Epithelial cell of esophagus (primary cell): ENCODE measurements around the gene MYB.

Experiments
- DNase-seq: peaks from one replicate; pipeline ENCODE4 v3.0.0; 2010; ENCODE audit warnings: low read depth
- H3K4me3 ChIP-seq: 2 replicates; pipeline ENCODE4 v1.5.1; 2011; ENCODE audit warnings: mild to moderate bottlenecking, low read length, control low read depth
- TF ChIP-seq, protein P1 (sequence below): IDR thresholded peaks from 2 replicates; pipeline ENCODE4 v1.5.1; 2011; ENCODE audit warnings: low read depth, mild to moderate bottlenecking, low read length, control low read depth, inconsistent platforms; ENCODE audit not compliant: insufficient read depth; ENCODE audit errors: missing control alignments

The MYB gene

DNA sequence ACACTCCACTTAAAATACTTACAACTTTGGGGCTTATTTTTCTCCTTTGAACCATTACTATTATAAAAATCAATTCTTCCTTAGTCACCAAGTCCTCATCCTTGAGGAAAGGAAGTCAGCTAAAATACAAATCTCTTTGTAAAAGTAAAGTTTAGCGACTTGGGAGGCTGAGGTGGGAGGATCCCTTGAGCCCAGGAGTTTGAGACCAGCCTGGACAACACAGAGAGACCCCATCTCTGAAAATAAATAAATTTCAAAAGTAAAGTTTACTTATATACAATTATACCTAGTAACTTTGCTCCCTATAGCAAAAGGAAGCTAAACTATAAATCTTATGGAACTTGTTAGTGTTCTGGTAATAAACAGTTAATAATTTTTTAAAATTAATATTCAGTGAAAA lies 40.4 kb downstream of the MYB start:
- no peak for DNase-seq
- TF ChIP-seq, protein P1, sequence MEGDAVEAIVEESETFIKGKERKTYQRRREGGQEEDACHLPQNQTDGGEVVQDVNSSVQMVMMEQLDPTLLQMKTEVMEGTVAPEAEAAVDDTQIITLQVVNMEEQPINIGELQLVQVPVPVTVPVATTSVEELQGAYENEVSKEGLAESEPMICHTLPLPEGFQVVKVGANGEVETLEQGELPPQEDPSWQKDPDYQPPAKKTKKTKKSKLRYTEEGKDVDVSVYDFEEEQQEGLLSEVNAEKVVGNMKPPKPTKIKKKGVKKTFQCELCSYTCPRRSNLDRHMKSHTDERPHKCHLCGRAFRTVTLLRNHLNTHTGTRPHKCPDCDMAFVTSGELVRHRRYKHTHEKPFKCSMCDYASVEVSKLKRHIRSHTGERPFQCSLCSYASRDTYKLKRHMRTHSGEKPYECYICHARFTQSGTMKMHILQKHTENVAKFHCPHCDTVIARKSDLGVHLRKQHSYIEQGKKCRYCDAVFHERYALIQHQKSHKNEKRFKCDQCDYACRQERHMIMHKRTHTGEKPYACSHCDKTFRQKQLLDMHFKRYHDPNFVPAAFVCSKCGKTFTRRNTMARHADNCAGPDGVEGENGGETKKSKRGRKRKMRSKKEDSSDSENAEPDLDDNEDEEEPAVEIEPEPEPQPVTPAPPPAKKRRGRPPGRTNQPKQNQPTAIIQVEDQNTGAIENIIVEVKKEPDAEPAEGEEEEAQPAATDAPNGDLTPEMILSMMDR: no peak
- no peak overlapping the region for H3K4me3 ChIP-seq

DNA sequence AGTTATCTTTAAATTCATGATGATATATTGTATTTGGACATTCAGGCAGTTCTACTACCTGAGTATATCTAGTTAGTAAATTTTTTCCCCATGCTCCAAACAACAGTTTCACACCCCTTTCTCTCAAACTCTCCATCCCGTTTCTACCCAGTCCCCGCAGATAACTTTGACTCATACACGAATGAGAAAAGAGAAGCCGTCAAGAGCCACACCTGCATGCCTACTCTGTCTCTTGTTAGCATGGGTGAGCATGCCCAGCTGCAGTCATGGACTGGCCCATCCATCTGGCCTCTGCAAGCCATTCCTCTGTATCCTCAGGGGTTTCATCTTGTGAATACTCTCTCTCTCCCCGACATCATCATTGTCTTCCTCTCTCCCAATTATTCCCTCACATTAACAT lies 41.5 kb downstream of the MYB start:
- TF ChIP-seq, protein P1: no peak
- no peak for DNase-seq
- H3K4me3 ChIP-seq: no peak overlapping the region

DNA sequence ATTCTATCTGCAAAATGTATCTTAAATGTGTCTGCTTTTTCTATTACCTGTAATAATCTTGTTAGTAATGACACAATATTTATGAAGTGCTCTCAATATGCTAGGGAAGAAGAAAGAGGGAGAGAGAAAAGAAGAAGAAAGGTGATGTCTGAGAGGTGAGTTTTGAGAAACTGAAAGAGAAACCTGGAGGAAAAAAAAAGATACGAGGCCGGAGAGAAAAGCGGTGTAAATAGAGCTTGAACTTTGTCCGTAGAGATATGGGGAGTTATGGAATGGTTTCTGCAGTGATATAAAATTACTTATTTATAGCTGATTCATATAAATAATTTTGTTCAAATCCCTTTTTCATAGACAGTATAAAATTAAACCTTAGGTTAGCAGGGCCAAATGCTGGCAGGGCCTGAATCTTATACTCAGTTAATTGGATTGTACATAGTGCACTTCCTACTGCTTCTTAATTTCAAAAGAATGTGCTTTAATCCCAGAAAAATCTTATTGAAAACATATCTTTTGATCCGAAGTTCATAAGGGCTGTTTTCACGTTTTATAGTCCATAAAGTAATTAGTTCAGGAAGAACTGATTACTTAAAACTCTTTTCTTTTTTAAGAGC lies 43.0 kb downstream of the MYB start:
- TF ChIP-seq, protein P1: no peak
- no peak for DNase-seq
- no peak overlapping the region for H3K4me3 ChIP-seq

DNA sequence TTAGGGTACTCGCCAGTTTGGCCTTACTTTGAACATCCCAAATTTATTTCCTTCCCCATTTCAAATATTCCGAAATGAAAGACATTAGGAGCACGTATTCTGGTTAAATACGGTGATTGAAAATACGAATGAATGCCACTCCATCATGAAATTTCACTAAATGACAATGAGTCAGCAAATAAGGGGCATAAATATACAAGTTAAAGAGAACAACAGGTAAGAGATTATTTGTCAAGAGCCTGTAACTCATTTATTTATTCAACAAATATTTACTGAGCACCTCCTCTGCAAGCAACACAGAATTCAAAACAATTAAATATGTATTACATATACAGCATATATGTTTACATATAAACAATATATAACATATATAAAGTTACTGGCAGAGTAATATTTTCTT lies 44.8 kb downstream of the MYB start:
- DNase-seq: no peak
- TF ChIP-seq, protein P1: no peak
- H3K4me3 ChIP-seq: no peak overlapping the region

DNA sequence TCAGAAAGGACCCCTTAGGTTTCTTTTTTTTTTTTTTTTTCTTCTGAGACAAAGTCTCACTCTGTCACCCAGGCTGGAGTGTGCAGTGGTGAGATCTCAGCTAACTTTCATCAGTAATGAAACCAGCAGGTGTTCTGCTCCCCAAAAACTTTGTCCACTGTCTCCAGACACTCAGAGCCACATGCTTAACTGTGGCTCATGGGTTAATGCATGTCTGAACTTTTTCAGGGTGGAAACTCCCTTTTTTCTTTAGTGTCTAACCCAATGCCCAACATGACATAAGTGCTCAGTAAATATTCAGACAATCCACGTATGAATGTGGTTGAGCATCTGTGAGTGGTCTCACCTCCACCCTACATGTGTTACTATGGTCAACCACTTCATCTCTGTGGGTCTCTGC lies 45.4 kb downstream of the MYB start:
- no peak for DNase-seq
- no peak overlapping the region for H3K4me3 ChIP-seq
- TF ChIP-seq, protein P1: no peak

DNA sequence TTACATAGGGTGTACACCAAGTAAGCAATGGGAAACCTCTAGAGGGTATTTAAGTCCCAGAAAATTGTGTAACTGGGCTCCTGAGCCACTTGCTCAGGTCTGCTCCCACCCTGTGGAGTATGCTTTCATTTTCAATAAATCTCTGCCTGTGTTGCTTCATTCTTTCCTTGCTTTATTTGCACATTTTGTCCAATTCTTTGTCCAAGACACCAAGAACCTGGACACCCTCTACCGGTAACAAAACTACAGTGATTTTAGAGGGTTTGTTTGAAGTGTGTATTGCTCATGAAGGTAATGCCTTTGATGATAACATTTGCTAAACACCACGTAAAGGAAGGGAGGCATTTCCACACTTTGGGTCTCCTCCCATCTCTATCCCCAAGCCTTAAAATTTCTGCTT lies 46.2 kb downstream of the MYB start:
- DNase-seq: no peak
- no peak overlapping the region for H3K4me3 ChIP-seq
- TF ChIP-seq, protein P1: no peak

DNA sequence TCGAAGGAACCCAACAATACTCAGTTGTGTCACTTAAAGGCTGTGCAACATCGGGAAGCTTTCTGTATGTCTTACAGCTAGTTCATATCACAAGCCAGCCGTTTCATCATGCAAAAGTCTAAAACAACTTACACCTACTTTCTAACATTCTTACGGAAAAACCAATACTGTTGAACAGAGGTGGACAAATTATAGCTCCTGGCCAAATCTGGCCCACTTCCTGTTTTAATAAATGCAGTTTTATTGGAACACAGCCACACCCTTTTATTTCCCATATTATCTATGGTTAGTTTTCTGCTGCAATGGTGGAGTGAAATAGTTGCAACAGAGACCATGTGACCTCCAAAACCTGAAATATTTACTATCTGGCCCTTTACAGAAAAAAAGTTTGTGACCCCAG lies 46.6 kb downstream of the MYB start:
- DNase-seq: no peak
- H3K4me3 ChIP-seq: no peak overlapping the region
- TF ChIP-seq, protein P1: no peak
